GM19328 (cell line): ENCODE results near the gene ADRM1.

Experiments used
- ATAC-seq: cut with Tn5 transposase; IDR thresholded peaks from one replicate; pipeline ENCODE4 v1.9.1; 2021; ENCODE audit warnings: mild to moderate bottlenecking, moderate library complexity; ENCODE audit not compliant: unreplicated experiment

The ADRM1 gene

DNA sequence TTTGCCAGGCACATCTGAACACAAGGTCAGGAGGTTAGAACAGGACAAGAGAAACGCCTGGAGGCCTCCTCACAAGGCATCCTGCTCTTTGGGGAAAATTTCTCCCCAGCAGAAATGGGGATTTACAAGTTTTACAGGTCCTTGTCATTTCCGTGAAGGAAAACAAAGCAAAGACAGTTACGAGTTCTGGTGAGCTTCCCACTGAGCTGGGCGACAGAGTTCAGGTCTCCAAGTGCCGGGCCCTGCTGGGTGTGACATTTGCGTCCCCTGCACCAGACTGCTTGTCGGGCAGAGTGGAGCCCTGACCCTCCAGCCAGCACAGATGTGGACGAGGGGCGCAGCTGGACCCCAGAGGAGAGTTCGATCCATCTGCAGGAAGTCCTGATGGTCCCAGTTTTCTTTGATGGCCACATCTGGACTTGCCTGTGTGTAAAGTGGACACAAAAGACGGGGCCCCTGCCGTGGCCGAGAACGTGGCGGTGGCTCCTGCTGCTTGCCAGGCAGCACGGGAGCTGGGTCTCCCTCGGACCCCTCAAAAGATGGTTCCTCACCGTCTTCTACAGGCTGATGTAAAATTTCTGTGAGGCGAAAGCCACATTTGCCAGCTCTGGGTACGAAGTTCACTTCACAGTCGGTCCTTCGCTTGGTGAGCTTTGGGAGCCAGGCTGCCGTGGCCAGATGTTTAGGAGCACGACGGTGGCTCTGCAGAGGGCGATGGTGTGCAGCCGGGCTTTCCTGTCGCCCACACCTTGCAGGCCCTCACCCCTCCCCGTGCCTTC, 5.2 kb upstream of the ADRM1 start:
- no peak for ATAC-seq

DNA sequence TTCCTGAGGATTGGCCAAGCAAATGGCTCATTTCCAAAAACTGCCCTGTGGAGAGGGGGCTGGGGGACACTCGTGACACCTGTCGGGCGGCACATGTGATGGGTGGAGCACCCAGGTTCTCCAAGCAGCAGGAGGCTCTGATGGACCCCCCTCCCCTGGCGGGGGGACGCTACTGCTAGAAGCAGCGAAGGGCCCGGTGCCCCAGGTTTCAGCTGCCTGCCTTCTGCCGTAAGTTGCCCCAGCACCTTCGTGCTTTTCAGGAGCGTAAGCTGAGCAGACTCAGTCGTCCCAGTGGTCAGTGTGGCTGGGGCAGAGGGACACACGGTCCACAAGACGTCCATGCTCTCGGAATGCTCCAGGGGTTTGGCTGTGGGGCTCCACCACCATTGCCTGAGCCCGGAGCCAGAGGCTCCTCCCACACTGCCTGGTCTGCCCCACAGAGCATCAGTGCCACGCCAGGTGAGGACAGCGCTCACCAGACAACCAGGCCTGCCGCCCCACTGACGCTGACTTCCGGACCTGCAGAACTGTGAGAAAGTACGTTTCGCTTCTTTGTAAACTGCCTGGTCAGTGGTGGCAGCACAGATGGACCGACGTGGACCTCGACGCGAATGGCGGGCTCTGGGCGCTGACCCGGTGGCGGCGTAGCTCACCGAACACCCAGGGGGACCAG, 4.1 kb upstream of the ADRM1 start:
- ATAC-seq: no peak

- no peak for ATAC-seq
Observed at GRCh38 chr20:62299666-62300236, 3.0 kb upstream of the ADRM1 start.

DNA sequence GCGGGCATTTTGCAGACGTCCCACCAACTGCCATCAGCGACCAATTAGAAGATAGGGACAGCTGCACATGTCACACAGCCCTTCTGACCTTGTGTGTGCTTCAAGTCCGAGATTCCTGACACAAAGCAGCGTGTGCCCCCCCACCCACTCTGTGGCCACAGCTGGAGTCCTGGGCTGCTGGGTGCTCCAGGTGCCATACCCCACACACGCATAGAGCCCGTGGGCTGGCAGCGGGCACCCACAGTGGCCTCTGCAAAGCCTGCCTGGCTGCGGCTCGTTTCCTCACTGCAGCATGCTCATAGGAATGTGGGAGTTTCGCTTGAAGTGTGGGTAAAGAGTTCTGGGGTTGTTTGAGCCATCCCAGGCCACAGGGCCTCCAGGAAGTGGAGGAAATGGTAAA, 2.5 kb upstream of the ADRM1 start:
- ATAC-seq: no peak

GRCh38 chr20:62301111-62301668, 1.6 kb upstream of the ADRM1 start:
- ATAC-seq: no peak

GRCh38 chr20:62301773-62302340, 940 bp upstream of the ADRM1 start:
- peak; percentile 31 for ATAC-seq

- ATAC-seq: no peak
Observed at GRCh38 chr20:62303062-62303339, 204 bp downstream of the ADRM1 start.

DNA sequence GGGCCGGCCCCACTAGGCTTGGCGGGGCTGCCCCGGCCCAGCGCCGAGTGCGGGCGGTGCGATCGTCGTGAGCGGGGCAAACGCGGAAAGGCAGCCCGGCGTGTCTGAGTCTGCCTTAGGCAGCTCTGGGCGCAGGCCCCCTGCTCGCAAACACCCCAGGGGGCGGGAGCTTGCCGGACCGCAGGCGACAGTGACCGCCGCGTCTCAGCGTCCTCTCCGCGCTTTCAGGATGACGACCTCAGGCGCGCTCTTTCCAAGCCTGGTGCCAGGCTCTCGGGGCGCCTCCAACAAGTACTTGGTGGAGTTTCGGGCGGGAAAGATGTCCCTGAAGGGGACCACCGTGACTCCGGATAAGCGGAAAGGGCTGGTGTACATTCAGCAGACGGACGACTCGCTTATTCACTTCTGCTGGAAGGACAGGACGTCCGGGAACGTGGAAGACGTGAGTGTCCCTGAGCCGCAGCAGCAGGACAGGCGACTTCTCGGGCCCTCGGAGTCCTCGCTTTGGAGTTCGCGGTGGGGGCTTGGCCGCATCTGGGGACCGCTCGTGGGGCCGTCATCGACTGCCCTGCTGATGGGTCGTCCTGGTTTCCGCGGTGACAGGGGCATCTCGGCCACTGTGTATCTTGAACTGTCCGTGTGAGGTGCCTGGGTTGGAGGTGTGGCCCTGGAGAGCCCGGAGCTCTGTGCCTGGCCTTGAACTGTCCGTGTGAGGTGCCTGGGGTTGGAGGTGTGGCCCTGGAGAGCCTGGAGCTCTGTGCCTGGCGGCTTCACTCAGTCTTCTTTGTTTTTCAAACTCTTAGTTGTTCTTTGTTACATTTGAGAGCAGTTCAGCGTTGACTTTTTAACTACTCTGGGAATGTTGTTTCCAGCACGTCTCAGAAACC, 786 bp downstream of the ADRM1 start:
- ATAC-seq: peak; percentile 10

GRCh38 chr20:62304331-62305148, 1.7 kb downstream of the ADRM1 start:
- no peak for ATAC-seq

DNA sequence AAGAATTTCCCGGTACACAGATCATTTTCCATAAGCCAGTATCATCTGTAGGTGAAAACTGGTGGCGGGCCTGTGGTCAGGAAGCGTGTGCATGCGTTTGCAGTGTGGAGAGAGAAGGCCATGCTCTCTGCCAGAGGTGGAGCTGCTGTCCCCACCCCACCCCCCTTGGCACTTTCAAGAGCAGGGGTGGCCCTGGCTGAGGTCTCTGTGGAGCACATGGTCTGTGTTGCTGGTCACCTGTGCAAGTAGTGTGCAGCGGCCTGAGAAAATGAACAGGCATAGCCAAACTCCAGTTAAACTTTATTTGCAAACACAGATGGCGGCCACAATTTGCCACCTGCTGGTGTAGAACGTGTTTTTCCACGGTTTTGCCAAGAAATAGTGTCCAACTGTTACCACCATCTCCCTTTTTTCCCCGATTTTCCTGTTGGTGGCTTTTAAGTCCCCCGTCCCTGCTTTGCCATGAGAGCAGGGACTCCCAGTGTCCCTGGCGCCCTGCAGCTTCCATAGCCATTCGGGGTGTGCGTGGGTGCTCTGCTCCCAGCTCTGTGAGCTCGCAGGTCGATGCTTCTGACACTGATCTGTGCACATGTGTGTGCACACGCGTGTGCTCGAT, 2.5 kb downstream of the ADRM1 start:
- ATAC-seq: no peak

- no peak for ATAC-seq
Observed at GRCh38 chr20:62305765-62306413, 3.1 kb downstream of the ADRM1 start.

- no peak for ATAC-seq
Observed at GRCh38 chr20:62306414-62307187, 3.8 kb downstream of the ADRM1 start.

DNA sequence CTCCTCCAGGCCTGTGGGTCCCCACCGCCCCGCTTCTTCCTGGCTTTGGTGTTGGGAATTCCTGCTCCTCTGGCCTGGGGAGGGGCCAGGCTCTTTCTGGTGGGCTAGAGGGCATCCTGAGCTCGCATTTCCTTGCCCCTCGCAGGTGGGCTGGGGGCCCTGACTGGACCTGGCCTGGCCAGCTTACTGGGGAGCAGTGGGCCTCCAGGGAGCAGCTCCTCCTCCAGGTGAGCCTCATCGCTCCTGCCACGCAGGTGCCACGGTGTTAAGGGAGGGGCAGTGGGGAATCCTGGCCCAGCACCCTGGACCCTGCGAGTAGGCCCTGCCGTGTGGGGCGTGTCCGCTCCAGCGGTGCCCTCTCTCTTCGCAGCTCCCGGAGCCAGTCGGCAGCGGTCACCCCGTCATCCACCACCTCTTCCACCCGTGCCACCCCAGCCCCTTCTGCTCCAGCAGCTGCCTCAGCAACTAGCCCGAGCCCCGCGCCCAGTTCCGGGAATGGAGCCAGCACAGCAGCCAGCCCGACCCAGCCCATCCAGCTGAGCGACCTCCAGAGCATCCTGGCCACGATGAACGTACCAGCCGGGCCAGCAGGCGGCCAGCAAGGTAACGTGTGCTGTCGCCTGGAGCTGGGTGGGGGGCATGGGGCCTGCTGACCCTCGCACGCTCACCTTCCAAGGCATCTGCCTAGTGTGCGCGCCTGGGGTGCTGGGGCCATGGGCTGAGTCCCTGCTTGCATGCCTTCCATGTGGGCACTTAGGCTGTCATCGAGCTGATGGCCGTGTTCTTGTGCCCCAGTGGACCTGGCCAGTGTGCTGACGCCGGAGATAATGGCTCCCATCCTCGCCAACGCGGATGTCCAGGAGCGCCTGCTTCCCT, 4.7 kb downstream of the ADRM1 start:
- no peak for ATAC-seq

DNA sequence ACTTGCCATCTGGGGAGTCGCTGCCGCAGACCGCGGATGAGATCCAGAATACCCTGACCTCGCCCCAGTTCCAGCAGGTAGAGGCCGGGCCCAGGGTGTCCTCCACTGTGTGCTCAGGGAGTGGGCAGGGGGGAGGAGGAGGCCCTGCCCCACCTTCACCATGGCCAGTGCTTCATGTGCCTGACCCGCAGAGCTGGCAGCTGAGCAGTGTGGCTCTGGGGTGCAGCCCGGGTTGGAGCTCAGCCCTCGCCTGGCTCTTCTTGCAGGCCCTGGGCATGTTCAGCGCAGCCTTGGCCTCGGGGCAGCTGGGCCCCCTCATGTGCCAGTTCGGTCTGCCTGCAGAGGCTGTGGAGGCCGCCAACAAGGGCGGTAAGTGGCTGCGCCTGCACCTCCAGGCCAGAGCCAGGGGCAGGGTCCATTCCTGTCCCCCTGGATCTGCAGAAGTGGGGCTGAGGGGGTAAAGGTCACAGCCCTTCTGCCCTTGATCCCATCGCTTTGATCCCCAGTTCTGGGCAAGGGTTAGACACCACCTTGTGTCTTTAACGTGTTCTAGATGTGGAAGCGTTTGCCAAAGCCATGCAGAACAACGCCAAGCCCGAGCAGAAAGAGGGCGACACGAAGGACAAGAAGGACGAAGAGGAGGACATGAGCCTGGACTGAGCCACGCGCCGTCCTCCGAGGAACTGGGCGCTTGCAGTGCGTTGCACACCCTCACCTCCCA, 5.5 kb downstream of the ADRM1 start:
- ATAC-seq: no peak

DNA sequence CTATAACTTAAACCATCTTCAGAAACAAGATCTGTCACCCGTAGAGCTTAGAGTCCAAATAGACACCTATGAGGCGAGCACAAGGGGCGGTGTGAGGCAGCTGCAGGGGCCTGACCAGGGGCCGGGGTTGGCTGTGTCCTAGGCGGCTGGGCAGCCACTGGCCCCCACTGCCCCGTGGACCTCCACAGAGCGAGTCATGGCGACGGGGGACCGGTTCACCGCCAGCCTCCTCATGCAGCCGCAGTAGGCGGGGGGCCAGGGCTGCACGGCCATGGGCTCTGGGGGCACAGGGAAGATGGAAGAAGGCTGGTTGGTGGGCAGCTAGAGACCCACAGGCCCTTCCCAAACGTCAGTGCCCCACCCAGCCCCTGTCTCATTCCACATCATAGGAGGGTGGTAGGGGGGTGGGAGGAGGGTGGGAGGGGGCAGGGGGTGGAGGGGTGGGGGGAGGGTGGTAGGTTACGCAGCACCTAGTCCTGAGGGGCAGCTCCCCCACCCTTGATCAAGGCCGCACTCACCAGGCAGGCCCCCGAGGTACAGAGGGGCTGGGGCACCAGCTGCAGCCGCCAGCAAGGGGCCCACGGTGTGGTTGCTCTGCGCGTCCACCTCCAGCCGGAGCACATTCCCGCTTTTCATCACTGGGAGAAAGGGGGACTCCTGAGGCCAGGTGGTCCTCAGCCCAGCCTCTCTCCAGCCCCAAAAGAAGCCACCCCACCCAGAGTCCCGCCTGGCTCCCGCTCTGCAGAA, 6.6 kb downstream of the ADRM1 start:
- ATAC-seq: no peak
